Activated CD4-positive, CD25-positive, alpha-beta regulatory T cell treated with anti-CD3 and anti-CD28 coated beads, Interleukin-2, amount 50 U/mL, for 72 hours (primary cell): ENCODE data around the gene FUT2.

Source experiments
- DNase-seq: peaks from one replicate; pipeline ENCODE4 v3.0.0; 2021

Gene FUT2

GRCh38 chr19:48755084-48755641, 59.4 kb downstream of the FUT2 start, which contains the start of gene FGF21:
Gene FGF21 (plus strand): TSS chr19:48755524. CDS start chr19:48756237, 713 bp downstream.
- DNase-seq = no peak
